ENCODE measurements around the gene SSH3.
"Not testable (repeated sequence)": the region's sequence is repeated elsewhere in the genome, so short reads cannot be mapped to it uniquely, and the experiment has no call there.

SSH3 gene

DNA sequence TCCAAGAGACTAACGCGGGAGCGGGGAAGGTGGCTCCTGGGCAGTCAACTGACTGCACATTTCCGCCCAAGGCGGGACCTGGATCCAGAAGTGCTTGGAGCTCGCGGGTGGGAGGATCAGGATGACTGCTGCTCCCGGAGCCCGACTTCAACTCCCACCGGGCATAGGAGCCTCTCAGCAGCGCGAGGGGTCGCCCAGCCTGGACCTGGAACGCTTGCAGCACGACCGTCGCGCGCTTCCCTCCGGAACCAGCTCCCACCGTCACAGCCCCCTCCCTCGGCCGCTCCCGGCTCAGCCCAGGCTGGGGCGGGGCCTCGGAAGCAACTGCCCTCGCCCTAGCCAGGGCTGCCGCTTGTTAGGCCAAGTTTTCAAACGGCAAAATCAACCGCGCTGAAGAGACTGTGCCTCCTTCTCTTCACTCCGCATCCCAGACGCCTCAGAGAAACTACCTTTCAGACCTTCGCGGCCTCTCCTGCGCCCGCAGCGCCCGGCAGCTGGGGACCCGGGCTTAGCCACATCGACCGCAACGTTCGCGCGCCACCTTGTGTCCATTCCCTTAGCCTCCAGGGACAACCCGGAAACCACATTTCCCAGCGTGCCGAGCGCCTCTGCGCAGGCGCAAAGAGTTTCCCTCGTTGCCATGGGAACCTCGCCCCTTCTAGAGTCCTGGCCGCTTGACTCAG lies 14.0 kb downstream of the SSH3 start:
- no peaks in the 10 kb centered on the region for H3K9me3 Mint-ChIP-seq
- H3K4me1 Mint-ChIP-seq (ENCODE audit: low read depth) = peaks cover 32% of the 10 kb centered on the region
- H3K4me3 Mint-ChIP-seq = peak overlapping the region; percentile 94
- H3K27me3 Mint-ChIP-seq = peaks cover 3% of the 10 kb centered on the region
- H3K27ac Mint-ChIP-seq = peak overlapping the region; percentile 97
- no peaks in the 10 kb centered on the region for H3K36me3 Mint-ChIP-seq (ENCODE audit: low read depth)

DNA sequence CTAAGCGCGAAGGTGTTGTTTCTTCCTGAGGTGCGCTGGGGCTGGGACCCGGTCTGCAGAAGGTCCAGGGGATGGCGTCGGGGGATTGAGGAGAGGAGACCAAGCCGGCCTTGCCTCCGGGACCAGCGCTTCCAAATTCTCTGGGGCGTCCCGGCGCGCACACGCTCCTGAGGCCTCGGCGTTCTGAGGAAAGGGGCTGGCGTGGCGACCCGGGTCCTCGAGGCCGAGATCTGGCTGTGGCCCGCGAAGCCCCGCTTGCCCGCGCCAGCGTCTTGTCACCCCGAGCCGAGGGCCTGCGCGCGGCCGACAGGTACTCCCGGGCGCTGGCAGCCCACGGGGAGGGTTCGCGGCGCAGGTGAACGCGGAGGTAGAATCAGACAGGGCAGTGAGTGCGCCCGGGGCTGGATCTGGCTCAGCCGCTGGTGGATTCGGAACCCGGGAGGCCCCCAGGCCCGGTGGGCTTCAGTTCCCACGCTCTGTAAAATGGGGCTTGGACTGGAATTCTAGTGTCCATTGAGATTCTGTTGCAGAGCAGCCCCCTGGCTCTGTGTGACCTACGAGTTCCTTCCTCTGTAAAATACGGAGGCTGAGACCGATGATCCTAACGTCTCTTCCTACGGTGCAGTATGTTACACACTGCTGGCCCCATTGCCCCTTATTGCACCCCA lies 14.7 kb downstream of the SSH3 start:
- Mint-ChIP-seq H3K4me1 (ENCODE audit: low read depth) (peaks cover 25% of the 10 kb centered on the region), H3K27ac (peak overlapping the region; percentile 97), H3K27me3 (peaks cover 3% of the 10 kb centered on the region), H3K36me3 (ENCODE audit: low read depth) (no peaks in the 10 kb centered on the region), H3K9me3 (no peaks in the 10 kb centered on the region), H3K4me3 (peak overlapping the region; percentile 94)

DNA sequence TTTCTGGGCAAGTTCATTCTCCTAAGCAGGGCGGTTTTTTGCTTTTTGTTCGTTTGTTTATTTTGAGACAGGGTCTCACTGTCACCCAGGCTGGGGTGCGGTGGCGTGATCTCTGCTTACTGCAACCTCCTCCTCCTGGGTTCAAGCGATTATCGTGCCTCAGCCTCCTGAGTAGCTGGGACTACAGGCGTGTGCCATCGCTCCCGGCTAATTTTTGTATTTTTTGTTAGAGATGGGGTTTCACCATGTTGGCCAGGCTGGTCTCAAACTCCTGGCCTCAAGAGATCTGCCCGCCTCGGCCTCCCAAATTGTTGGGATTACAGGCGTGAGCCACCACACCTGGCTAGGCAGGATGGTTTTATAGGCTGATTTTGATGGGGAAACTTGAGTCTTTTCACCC lies 15.5 kb downstream of the SSH3 start:
- not testable (repeated sequence) for H3K27ac Mint-ChIP-seq; H3K9me3 Mint-ChIP-seq; H3K36me3 Mint-ChIP-seq (ENCODE audit: low read depth); H3K27me3 Mint-ChIP-seq
- Mint-ChIP-seq H3K4me3 (peak overlapping the region; percentile 94), H3K4me1 (ENCODE audit: low read depth) (peaks cover 18% of the 10 kb centered on the region)

DNA sequence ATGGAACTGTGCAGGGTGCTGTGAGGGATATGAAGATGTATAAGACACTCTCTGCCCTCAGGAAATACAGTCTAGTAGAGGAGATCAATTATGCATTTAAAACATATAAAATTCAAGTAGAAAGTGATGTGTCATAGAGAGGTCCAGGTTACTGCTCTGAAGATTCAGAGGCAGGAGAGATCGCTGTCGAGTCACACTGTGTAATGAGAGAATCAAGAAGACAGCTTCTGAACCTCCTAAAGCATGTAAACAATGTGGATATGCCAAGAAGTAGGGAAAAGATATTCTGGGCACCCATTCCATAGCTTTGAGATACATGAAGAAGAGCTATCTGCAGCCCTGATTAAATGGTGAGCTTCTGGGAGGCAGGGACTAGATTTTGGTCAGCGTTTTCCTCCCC lies 16.7 kb downstream of the SSH3 start:
- no peak overlapping the region for H3K4me3 Mint-ChIP-seq
- peaks cover 4% of the 10 kb centered on the region for H3K36me3 Mint-ChIP-seq (ENCODE audit: low read depth)
- H3K27me3 Mint-ChIP-seq = peaks cover 3% of the 10 kb centered on the region
- peaks cover 16% of the 10 kb centered on the region for H3K4me1 Mint-ChIP-seq (ENCODE audit: low read depth)
- no peaks in the 10 kb centered on the region for H3K9me3 Mint-ChIP-seq
- no peak overlapping the region for H3K27ac Mint-ChIP-seq

DNA sequence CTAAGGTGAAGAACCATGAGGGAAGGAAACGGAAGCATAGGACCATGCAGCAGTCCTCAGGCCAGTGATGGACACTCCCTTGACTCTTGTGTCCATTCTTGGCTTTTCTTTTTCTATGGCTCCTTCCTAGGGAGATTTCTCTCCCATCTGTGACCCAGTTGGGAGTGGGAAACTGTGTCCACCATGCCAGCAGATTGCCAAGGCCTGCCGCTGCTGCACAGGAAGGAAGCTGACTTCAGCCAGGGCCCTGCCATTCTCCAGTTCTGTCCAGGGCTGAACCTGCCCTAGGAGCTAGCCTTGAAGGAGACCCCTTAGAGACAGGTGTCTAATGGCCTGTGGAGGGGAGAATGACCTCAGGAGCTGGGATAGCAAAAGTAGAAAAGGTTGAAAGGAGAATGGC lies 17.4 kb downstream of the SSH3 start:
- Mint-ChIP-seq H3K4me1 (ENCODE audit: low read depth) (peaks cover 16% of the 10 kb centered on the region), H3K9me3 (no peaks in the 10 kb centered on the region), H3K27me3 (peaks cover 3% of the 10 kb centered on the region), H3K36me3 (ENCODE audit: low read depth) (peaks cover 4% of the 10 kb centered on the region), H3K27ac (no peak overlapping the region), H3K4me3 (no peak overlapping the region)

DNA sequence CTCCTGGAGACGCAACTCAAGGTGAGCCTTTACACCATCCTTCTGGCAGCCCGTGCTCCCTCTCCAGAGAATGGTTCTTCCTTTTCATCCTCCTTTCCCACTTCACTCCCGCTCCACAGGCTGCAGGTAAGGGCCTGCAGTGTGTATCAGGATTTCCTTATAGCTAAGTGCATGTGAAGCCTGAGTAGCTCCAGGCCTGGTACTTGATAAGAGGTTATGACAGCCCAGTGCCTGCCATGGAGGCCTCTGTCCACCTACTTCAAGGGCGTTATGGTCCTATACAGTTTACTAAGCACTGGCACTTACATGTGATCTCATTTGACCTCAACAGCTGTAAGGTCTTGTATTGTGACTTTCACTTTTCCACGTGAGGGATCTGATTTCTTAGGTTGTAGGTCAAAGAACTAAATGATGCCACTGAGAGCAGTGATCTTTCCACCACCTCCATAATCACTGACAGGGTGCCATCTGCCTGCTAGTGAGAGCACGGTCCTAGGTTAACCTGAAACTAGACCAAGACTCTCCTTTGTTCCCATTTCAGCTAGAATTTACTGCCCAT lies 18.1 kb downstream of the SSH3 start:
- Mint-ChIP-seq H3K36me3 (ENCODE audit: low read depth) (peaks cover 4% of the 10 kb centered on the region), H3K27me3 (peaks cover 3% of the 10 kb centered on the region), H3K27ac (no peak overlapping the region), H3K4me3 (no peak overlapping the region), H3K4me1 (ENCODE audit: low read depth) (peaks cover 16% of the 10 kb centered on the region), H3K9me3 (no peaks in the 10 kb centered on the region)

DNA sequence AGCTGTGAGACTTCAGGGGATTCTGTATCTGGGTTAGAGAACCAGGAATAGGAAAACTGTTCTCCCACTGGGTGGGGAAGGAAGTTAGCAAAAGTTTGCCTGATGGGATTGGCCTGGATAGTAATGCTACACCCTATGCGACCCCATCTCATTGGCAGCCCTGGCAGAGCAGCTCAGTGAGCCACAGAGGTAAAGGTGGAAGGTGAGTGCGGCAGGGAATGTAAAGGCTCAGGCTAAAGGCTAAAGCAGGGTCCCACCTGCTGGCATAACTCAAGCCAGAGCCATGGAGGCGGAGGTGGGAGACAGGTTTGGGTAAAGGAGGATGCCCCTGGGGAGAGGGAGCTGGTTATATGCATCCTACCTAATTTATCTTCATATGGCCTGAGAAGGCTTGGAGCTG lies 18.7 kb downstream of the SSH3 start:
- Mint-ChIP-seq H3K27ac (no peak overlapping the region), H3K4me1 (ENCODE audit: low read depth) (peaks cover 13% of the 10 kb centered on the region), H3K27me3 (peaks cover 3% of the 10 kb centered on the region), H3K36me3 (ENCODE audit: low read depth) (peaks cover 4% of the 10 kb centered on the region), H3K4me3 (no peak overlapping the region), H3K9me3 (no peaks in the 10 kb centered on the region)

DNA sequence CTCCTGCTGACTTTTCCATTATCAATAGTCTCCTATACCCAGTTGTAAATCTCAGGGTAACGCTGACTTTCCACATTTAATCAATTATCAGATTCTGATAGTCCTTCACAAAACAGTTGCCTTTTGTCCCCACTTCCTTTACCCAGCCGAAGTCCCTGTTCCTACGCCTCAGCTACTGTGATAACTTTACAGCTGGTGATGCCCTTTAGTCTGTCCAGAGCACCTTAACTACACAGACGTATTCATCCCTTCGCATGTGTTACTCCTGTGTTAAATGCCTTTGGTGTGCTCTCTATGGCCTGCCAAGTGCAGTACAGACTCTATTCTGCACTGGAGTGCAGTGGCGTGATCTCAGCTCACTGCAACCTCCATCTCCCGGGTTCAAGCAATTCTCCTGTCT lies 20.2 kb downstream of the SSH3 start:
- Mint-ChIP-seq H3K4me3 (no peak overlapping the region), H3K27me3 (peaks cover 2% of the 10 kb centered on the region), H3K4me1 (ENCODE audit: low read depth) (peaks cover 4% of the 10 kb centered on the region), H3K27ac (no peak overlapping the region), H3K9me3 (no peaks in the 10 kb centered on the region), H3K36me3 (ENCODE audit: low read depth) (peaks cover 4% of the 10 kb centered on the region)

DNA sequence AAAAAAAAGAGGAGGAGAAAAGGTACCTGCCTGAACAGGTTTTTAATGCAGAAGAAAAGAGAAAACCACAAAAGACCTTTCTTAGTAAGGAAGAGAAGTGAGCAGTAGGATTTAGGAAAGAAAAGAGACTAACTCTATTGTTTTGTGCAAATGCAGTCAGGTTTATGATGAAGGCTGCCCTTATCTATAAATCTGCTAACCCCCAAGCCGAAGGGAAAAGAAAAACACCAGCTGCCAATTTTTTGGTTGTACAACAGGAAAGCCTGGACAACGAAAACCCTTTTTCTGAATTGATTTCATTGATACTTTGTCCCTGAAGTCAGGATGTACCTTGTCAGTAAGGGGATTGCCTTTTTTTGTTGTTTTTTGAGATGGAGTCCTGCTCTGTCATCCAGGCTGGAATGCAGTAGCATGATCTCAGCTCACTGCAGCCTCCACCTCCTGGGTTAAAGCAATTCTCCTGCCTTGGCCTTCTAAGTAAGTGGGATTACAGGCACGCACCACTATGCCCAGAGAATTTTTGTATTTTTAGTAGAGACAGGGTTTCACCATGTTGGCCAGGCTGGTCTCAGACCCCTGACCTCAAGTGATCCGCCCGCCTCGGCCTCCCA lies 28.9 kb downstream of the SSH3 start:
- no peaks in the 10 kb centered on the region for H3K27me3 Mint-ChIP-seq
- H3K36me3 Mint-ChIP-seq (ENCODE audit: low read depth) = no peaks in the 10 kb centered on the region
- no peaks in the 10 kb centered on the region for H3K9me3 Mint-ChIP-seq
- H3K27ac Mint-ChIP-seq = no peak overlapping the region
- H3K4me1 Mint-ChIP-seq (ENCODE audit: low read depth) = no peaks in the 10 kb centered on the region
- H3K4me3 Mint-ChIP-seq = no peak overlapping the region

DNA sequence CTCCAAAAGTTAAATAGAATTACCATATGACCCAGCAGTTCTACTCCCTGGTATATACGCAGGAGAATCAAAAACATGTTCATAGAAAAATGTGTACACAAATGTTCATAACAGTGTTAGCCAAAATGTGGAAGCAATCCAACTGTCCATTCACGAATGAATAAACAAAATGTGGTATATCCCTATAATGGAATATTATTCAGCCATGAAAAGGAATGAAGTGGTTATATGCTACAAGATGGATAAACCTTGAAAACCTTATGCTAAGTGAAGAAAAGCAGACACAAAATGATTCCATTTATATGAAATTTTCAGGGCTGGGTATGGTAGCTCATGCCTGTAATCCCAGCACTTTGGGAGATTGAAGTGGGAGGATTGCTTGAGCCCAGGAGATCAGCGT lies 33.9 kb downstream of the SSH3 start:
- Mint-ChIP-seq H3K27ac (no peak overlapping the region), H3K4me1 (ENCODE audit: low read depth) (no peaks in the 10 kb centered on the region), H3K4me3 (no peak overlapping the region), H3K9me3 (no peaks in the 10 kb centered on the region), H3K27me3 (no peaks in the 10 kb centered on the region), H3K36me3 (ENCODE audit: low read depth) (no peaks in the 10 kb centered on the region)

DNA sequence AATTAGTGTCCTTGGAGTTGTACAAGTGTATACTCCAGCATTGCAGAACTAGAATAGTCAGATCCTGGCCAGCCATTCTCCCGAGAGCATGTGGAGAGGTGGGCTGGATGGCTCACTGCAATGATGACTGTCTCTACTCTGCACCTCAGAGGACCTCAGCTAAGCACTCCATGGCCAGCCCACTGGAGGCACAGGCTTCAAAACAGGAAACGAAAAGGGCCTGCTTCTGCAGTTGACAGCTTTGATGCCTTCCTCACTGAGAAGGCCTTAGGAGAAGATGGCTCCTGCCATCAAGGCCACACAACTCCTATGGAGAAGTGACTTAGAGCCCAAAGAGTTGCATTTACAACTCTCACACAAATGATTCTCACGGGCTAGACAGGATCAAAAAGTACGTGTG lies 40.9 kb downstream of the SSH3 start:
- H3K4me1 Mint-ChIP-seq (ENCODE audit: low read depth) = peaks cover 47% of the 10 kb centered on the region
- no peaks in the 10 kb centered on the region for H3K36me3 Mint-ChIP-seq (ENCODE audit: low read depth)
- H3K9me3 Mint-ChIP-seq = no peaks in the 10 kb centered on the region
- peak overlapping the region; percentile 19 for H3K4me3 Mint-ChIP-seq
- no peaks in the 10 kb centered on the region for H3K27me3 Mint-ChIP-seq
- peak overlapping the region; percentile 61 for H3K27ac Mint-ChIP-seq

DNA sequence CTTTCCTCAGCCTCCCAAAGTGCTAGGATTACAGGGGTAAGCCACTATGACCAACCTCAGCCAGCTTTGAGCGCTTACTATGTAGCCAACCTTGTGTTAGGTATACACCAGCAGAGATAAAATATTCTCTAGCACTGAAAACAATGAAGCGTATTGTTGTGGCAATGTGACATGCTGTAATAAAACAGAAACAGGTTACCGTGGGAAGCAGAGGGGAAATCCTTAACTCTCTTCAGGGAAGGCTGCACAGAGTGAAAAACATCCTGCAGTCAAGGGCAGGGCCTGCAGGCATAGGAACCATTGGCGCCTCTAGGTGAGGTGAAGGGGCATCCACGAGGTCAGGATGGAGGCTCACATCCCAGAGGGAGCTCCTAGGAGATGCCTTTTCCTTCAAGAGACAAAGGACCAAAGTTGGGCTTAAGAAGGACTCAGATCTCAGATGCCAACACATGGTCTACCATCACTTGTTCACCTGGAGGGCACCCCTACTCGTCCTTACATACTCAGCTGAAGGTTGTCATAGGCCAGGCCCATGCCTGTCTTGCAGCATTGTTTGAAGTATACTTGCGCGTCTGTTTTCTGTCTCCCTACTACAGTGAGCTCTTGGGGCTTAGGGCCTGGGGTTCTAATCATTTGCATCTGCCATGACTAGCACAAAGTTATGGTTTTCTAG lies 42.1 kb downstream of the SSH3 start:
- Mint-ChIP-seq H3K36me3 (ENCODE audit: low read depth) (no peaks in the 10 kb centered on the region), H3K4me1 (ENCODE audit: low read depth) (peaks cover 50% of the 10 kb centered on the region), H3K9me3 (no peaks in the 10 kb centered on the region), H3K27me3 (no peaks in the 10 kb centered on the region), H3K27ac (peak overlapping the region; percentile 71), H3K4me3 (no peak overlapping the region)

DNA sequence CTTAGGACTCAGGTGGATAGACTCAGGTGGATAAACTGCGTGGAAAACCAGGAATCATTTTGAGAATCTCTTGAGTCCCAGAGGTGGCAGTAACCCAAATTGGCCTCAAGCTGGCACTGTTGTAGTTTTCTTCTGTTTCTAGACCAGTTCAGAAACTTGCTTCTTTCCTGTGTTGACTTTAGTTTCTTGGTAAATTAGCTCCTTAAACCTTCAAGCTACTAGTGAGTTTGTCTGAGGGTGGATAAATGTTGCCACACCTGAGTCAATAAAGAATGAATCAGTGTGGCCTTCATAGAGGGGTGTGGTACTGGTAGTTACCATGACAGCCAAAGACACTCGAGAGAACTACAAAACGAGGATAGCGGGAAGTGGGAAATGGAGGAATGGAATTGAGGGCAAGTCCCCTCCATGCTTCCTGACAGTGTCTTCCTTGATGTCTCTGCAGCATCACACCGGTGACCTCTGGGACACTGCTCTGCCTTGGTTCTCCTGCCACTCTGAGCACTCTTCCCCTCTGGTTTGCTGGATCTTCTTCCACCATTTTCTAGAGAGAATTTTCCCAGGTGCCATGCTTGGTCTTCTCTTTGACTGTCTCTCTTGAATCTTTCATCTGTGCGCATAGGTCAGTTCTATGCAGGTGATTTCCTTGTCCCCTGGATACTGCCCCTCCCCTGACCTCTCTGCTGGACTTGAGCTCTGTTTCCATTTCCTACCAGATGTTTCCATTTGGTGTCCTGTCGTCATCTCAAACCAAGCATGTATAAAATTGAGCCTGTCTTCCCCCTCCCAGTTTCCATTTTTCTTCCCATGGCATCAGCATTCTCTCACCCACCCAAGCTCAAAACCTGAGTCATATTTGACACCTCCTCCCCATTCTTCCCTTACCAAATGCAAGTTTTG lies 42.8 kb downstream of the SSH3 start:
- Mint-ChIP-seq H3K27me3 (no peaks in the 10 kb centered on the region), H3K36me3 (ENCODE audit: low read depth) (no peaks in the 10 kb centered on the region), H3K9me3 (no peaks in the 10 kb centered on the region), H3K27ac (peak overlapping the region; percentile 71), H3K4me3 (no peak overlapping the region), H3K4me1 (ENCODE audit: low read depth) (peaks cover 54% of the 10 kb centered on the region)

Measured in stimulated activated naive CD8-positive, alpha-beta T cell treated with anti-CD3 and anti-CD28 coated beads, Interleukin-15, Interleukin-2, amounts not matched to agents 100 ng/mL and 50 ng/mL, for 24 hours (primary cell).